SK-N-SH treated with all-trans-retinoic acid at 6 μM for 48 hours (cell line): ENCODE measurements around the gene AKAP12.

Experiments used
- ATAC-seq: fragments of 200-7000 bp; cut with Tn5 transposase; 3 replicates; pipeline ENCODE4 v1.9.1; 2020; ENCODE audit warnings: mild to moderate bottlenecking, moderate library complexity
- ARNTL ChIP-seq: fragments of 450-650 bp; formaldehyde crosslinking; IDR thresholded peaks from 2 replicates; pipeline ENCODE4 v1.5.0; 2020; ENCODE audit warnings: low read depth, mild to moderate bottlenecking, moderate library complexity, borderline replicate concordance
- BACH2 ChIP-seq: fragments of 250-450 bp; sonication (Bioruptor Pico); IDR thresholded peaks from 2 replicates; pipeline ENCODE4 v1.9.0; 2021; ENCODE audit warnings: mild to moderate bottlenecking, borderline replicate concordance
- CSDC2 ChIP-seq: fragments of 250-450 bp; sonication (Bioruptor Pico); IDR thresholded peaks from 2 replicates; pipeline ENCODE4 v1.5.0; 2020; ENCODE audit warnings: mild to moderate bottlenecking, moderate library complexity
- ESRRG ChIP-seq: fragments of 250-450 bp; sonication (Bioruptor Pico); IDR thresholded peaks from 2 replicates; pipeline ENCODE4 v1.6.1; 2021; ENCODE audit warnings: mild to moderate bottlenecking
- GLIS3 ChIP-seq: fragments of 250-450 bp; sonication (Bioruptor Pico); IDR thresholded peaks from 2 replicates; pipeline ENCODE4 v1.5.0; 2020; ENCODE audit warnings: mild to moderate bottlenecking, moderate library complexity
- ISL1 ChIP-seq: fragments of 250-450 bp; sonication (Bioruptor Pico); IDR thresholded peaks from 2 replicates; pipeline ENCODE4 v2.1.2; 2022; ENCODE audit warnings: mild to moderate bottlenecking, moderate library complexity
- PPARA ChIP-seq: fragments of 250-450 bp; sonication (Bioruptor Pico); IDR thresholded peaks from 2 replicates; pipeline ENCODE4 v1.5.0; 2020; ENCODE audit warnings: mild to moderate bottlenecking, borderline replicate concordance
- RARB ChIP-seq: fragments of 250-450 bp; sonication (Bioruptor Pico); IDR thresholded peaks from 2 replicates; pipeline ENCODE4 v1.8.0; 2021; ENCODE audit warnings: mild to moderate bottlenecking, moderate library complexity
- SNAI2 ChIP-seq: fragments of 250-450 bp; sonication (Bioruptor Pico); IDR thresholded peaks from 2 replicates; pipeline ENCODE4 v1.5.0; 2020; ENCODE audit warnings: mild to moderate bottlenecking, moderate library complexity
- TCF4 ChIP-seq: fragments of 250-450 bp; sonication (Bioruptor Pico); IDR thresholded peaks from 2 replicates; pipeline ENCODE4 v1.8.0; 2021; ENCODE audit warnings: mild to moderate bottlenecking, moderate library complexity, borderline replicate concordance
- TOX ChIP-seq: fragments of 250-450 bp; sonication (Bioruptor Pico); IDR thresholded peaks from 2 replicates; pipeline ENCODE4 v1.8.0; 2021; ENCODE audit warnings: mild to moderate bottlenecking, moderate library complexity, borderline replicate concordance
- ZC3H10 ChIP-seq: fragments of 250-450 bp; sonication (Bioruptor Pico); IDR thresholded peaks from 2 replicates; pipeline ENCODE4 v1.5.1; 2021; ENCODE audit warnings: mild to moderate bottlenecking, moderate library complexity
- ZFP3 ChIP-seq: fragments of 250-450 bp; sonication (Bioruptor Pico); IDR thresholded peaks from 2 replicates; pipeline ENCODE4 v1.5.0; 2020; ENCODE audit warnings: mild to moderate bottlenecking, moderate library complexity
- ZFP30 ChIP-seq: fragments of 450-650 bp; formaldehyde crosslinking; IDR thresholded peaks from 2 replicates; pipeline ENCODE4 v1.5.0; 2022; ENCODE audit warnings: mild to moderate bottlenecking, moderate library complexity
- ZNF70 ChIP-seq: fragments of 450-650 bp; formaldehyde crosslinking; IDR thresholded peaks from 2 replicates; pipeline ENCODE4 v1.5.0; 2020; ENCODE audit warnings: mild to moderate bottlenecking, moderate library complexity
- ZNF8 ChIP-seq: fragments of 450-650 bp; formaldehyde crosslinking; IDR thresholded peaks from 2 replicates; pipeline ENCODE4 v1.5.0; 2020; ENCODE audit warnings: mild to moderate bottlenecking, moderate library complexity
- TF ChIP-seq, protein P1 (sequence below): fragments of 250-450 bp; sonication (Bioruptor Pico); IDR thresholded peaks from 2 replicates; pipeline ENCODE4 v1.8.0; 2020; ENCODE audit warnings: mild to moderate bottlenecking, moderate library complexity, borderline replicate concordance
- TF ChIP-seq, protein P2 (sequence below): fragments of 250-450 bp; sonication (Bioruptor Pico); IDR thresholded peaks from 2 replicates; pipeline ENCODE4 v1.8.0; 2021; ENCODE audit warnings: low read depth, mild to moderate bottlenecking, moderate library complexity, borderline replicate concordance
- TF ChIP-seq, protein P3 (sequence below): fragments of 250-450 bp; sonication (Bioruptor Pico); IDR thresholded peaks from 2 replicates; pipeline ENCODE4 v1.5.1; 2021; ENCODE audit warnings: mild to moderate bottlenecking, moderate library complexity
- TF ChIP-seq, protein P4 (sequence below): fragments of 250-450 bp; sonication (Bioruptor Pico); IDR thresholded peaks from 2 replicates; pipeline ENCODE4 v1.5.1; 2020; ENCODE audit warnings: low read depth, mild to moderate bottlenecking, moderate library complexity
- TF ChIP-seq, protein P5 (sequence below): fragments of 250-450 bp; sonication (Bioruptor Pico); IDR thresholded peaks from 2 replicates; pipeline ENCODE4 v1.5.0; 2020; ENCODE audit warnings: mild to moderate bottlenecking, moderate library complexity

The AKAP12 gene

DNA sequence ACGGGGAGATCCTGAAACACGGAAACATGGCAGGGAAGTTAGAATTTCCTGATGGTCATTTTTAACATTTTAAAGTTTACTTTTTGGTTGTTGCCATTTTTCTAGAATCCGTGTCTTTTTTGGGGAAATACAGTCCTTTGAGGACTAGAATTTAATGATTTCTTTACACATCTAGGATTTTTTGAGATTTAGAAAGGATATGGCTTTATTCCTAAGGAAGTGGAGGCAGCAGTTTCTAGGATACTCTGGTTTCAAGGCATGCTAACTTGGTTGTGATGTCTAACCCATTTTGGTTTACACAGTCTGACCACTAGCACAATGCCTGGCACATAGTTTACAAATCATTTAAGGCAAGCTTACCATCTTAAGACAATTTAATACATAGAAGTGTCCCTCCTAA lies 152.7 kb downstream of the AKAP12 start:
- ATAC-seq: no peak
- no peak for TF ChIP-seq ZFP30 (CRISPR knock-in tag)
- TF ChIP-seq, all 23 proteins: peak for 0

DNA sequence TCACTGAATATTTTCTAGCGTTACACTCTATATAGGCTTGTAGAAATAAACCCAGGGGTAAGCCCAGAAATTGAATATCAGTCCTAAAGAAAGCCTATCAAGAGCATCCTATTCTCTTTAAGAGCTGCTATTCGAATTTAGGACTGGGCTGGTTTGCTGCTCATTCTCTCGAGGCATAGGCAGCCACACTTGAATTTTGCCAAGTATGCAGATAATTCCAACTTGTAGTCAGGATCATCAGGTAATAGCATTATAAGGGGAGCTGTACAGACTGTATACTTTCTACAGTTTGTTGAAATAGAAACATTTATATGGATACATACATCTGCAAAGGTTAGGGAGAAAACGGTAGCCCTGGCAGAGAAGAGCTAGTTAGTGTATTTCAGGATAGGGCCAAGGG lies 153.6 kb downstream of the AKAP12 start:
- TF ChIP-seq ZNF8 (CRISPR knock-in tag) (no peak), ZC3H10 (no peak), ZFP30 (CRISPR knock-in tag) (no peak), SNAI2 (CRISPR knock-in tag) (no peak), TCF4 (CRISPR knock-in tag) (no peak), BACH2 (CRISPR knock-in tag) (no peak), RARB (CRISPR knock-in tag) (no peak), ZFP3 (CRISPR knock-in tag) (no peak), ISL1 (CRISPR knock-in tag) (no peak), ARNTL (CRISPR knock-in tag) (no peak), ZNF70 (CRISPR knock-in tag) (no peak), GLIS3 (CRISPR knock-in tag) (no peak), TOX (no peak), ESRRG (CRISPR knock-in tag) (no peak), CSDC2 (no peak)
- TF ChIP-seq, protein P1, sequence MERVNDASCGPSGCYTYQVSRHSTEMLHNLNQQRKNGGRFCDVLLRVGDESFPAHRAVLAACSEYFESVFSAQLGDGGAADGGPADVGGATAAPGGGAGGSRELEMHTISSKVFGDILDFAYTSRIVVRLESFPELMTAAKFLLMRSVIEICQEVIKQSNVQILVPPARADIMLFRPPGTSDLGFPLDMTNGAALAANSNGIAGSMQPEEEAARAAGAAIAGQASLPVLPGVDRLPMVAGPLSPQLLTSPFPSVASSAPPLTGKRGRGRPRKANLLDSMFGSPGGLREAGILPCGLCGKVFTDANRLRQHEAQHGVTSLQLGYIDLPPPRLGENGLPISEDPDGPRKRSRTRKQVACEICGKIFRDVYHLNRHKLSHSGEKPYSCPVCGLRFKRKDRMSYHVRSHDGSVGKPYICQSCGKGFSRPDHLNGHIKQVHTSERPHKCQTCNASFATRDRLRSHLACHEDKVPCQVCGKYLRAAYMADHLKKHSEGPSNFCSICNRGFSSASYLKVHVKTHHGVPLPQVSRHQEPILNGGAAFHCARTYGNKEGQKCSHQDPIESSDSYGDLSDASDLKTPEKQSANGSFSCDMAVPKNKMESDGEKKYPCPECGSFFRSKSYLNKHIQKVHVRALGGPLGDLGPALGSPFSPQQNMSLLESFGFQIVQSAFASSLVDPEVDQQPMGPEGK (CRISPR knock-in tag): no peak
- TF ChIP-seq, protein P2, sequence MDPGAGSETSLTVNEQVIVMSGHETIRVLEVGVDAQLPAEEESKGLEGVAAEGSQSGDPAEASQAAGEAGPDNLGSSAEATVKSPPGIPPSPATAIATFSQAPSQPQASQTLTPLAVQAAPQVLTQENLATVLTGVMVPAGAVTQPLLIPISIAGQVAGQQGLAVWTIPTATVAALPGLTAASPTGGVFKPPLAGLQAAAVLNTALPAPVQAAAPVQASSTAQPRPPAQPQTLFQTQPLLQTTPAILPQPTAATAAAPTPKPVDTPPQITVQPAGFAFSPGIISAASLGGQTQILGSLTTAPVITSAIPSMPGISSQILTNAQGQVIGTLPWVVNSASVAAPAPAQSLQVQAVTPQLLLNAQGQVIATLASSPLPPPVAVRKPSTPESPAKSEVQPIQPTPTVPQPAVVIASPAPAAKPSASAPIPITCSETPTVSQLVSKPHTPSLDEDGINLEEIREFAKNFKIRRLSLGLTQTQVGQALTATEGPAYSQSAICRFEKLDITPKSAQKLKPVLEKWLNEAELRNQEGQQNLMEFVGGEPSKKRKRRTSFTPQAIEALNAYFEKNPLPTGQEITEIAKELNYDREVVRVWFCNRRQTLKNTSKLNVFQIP (CRISPR knock-in tag): no peak
- TF ChIP-seq, protein P3, sequence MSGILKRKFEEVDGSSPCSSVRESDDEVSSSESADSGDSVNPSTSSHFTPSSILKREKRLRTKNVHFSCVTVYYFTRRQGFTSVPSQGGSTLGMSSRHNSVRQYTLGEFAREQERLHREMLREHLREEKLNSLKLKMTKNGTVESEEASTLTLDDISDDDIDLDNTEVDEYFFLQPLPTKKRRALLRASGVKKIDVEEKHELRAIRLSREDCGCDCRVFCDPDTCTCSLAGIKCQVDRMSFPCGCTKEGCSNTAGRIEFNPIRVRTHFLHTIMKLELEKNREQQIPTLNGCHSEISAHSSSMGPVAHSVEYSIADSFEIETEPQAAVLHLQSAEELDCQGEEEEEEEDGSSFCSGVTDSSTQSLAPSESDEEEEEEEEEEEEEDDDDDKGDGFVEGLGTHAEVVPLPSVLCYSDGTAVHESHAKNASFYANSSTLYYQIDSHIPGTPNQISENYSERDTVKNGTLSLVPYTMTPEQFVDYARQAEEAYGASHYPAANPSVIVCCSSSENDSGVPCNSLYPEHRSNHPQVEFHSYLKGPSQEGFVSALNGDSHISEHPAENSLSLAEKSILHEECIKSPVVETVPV (CRISPR knock-in tag): no peak
- TF ChIP-seq, protein P4, sequence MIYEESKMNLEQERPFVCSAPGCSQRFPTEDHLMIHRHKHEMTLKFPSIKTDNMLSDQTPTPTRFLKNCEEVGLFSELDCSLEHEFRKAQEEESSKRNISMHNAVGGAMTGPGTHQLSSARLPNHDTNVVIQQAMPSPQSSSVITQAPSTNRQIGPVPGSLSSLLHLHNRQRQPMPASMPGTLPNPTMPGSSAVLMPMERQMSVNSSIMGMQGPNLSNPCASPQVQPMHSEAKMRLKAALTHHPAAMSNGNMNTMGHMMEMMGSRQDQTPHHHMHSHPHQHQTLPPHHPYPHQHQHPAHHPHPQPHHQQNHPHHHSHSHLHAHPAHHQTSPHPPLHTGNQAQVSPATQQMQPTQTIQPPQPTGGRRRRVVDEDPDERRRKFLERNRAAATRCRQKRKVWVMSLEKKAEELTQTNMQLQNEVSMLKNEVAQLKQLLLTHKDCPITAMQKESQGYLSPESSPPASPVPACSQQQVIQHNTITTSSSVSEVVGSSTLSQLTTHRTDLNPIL (CRISPR knock-in tag): no peak
- no peak for ATAC-seq

DNA sequence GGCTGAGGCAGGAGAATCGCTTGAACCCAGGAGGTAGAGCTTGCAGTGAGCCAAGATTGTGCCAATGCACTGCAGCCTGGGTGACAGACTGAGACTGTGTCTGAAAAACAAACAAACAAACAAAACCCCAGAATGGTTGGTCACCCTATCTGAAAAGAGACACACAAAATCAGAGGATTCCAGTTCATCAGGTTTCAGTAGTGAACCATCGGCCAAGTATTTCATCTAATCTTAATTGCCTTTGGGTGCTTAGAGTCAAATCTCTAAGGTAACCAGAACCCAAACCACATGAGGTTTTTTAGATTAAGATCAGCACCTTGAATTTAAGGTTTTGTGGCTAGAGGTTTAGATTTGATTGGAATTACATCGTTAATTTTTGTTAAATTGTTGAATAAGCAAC lies 159.9 kb downstream of the AKAP12 start:
- no peak for ATAC-seq
- TF ChIP-seq CSDC2: no peak
- no peak for TF ChIP-seq ZNF8 (CRISPR knock-in tag)
- no peak for TF ChIP-seq ZFP3 (CRISPR knock-in tag)
- TF ChIP-seq ZFP30 (CRISPR knock-in tag): no peak

DNA sequence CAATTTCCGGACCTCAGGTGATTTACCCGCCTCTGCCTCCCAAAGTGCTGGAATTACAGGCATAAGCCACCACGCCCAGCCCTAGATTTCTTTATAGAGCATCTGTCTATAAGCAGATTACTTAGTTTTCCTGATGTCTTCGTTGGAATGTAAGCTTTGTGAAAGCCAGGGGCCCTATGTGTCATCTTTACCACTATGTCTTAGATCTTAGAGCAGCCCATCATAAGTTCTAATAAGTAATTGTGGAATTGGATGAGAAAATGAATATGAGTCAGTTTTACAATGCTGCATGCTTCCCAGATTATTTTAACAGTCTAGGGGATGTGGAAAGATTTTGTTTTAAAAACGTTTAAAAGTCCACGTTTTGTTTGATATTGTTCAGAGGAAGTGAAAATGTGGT lies 160.7 kb downstream of the AKAP12 start:
- TF ChIP-seq PPARA (CRISPR knock-in tag): no peak
- no peak for TF ChIP-seq TCF4 (CRISPR knock-in tag)
- TF ChIP-seq ESRRG (CRISPR knock-in tag): no peak
- TF ChIP-seq BACH2 (CRISPR knock-in tag): no peak
- TF ChIP-seq, protein P5, sequence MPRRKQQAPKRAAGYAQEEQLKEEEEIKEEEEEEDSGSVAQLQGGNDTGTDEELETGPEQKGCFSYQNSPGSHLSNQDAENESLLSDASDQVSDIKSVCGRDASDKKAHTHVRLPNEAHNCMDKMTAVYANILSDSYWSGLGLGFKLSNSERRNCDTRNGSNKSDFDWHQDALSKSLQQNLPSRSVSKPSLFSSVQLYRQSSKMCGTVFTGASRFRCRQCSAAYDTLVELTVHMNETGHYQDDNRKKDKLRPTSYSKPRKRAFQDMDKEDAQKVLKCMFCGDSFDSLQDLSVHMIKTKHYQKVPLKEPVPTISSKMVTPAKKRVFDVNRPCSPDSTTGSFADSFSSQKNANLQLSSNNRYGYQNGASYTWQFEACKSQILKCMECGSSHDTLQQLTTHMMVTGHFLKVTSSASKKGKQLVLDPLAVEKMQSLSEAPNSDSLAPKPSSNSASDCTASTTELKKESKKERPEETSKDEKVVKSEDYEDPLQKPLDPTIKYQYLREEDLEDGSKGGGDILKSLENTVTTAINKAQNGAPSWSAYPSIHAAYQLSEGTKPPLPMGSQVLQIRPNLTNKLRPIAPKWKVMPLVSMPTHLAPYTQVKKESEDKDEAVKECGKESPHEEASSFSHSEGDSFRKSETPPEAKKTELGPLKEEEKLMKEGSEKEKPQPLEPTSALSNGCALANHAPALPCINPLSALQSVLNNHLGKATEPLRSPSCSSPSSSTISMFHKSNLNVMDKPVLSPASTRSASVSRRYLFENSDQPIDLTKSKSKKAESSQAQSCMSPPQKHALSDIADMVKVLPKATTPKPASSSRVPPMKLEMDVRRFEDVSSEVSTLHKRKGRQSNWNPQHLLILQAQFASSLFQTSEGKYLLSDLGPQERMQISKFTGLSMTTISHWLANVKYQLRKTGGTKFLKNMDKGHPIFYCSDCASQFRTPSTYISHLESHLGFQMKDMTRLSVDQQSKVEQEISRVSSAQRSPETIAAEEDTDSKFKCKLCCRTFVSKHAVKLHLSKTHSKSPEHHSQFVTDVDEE (CRISPR knock-in tag): no peak
- no peak for TF ChIP-seq ZNF70 (CRISPR knock-in tag)
- TF ChIP-seq, all 23 proteins: peak for 0

More for the DNA sequence above, 160.7 kb downstream of the AKAP12 start:
- peak; percentile 12; the same call in 1 of the 3 replicates for ATAC-seq
